Effector memory CD8-positive, alpha-beta T cell (primary cell): ENCODE data around the gene ANKFY1.

Source experiments
- ATAC-seq: fragments of 150-1000 bp; cut with Tn5 transposase; replicated peaks from 2 replicates; pipeline ENCODE4 v1.10.0; 2021; ENCODE audit warnings: mild to moderate bottlenecking, moderate library complexity
- DNase-seq, 3 experiments: peaks; one replicate each; pipeline ENCODE4 v3.0.0; 2021
- H3K27ac Mint-ChIP-seq, 2 donors: one replicate each; pipeline ENCODE4 v1.8.0; 2022; ENCODE audit warnings: mild to moderate bottlenecking in 2 of 2, mixed read lengths in 2 of 2, moderate library complexity in 2 of 2
- H3K27me3 Mint-ChIP-seq, 2 donors: one replicate each; pipeline ENCODE4 v1.8.0; 2022; ENCODE audit warnings: mixed read lengths in 2 of 2
- H3K36me3 Mint-ChIP-seq: one replicate; pipeline ENCODE4 v1.8.0; 2022; ENCODE audit warnings: mild to moderate bottlenecking, moderate library complexity, mixed read lengths; ENCODE audit not compliant: insufficient read depth
- H3K4me1 Mint-ChIP-seq, 2 donors: one replicate each; pipeline ENCODE4 v1.8.0; 2022; ENCODE audit warnings: low read depth in 2 of 2, mixed read lengths in 2 of 2
- H3K4me3 Mint-ChIP-seq, 2 donors: one replicate each; pipeline ENCODE4 v1.8.0; 2022; ENCODE audit warnings: mild to moderate bottlenecking in 2 of 2, mixed read lengths in 2 of 2, moderate library complexity in 2 of 2
- H3K9me3 Mint-ChIP-seq, 2 donors: one replicate each; pipeline ENCODE4 v1.8.0; 2022; ENCODE audit warnings: mixed read lengths in 2 of 2
- total RNA-seq, 9 experiments: gene quantifications; one replicate each; lab custom pipeline; 2026; lab: John Stamatoyannopoulos, UW

ANKFY1 gene
- total RNA-seq, result 69.6 to 152 (median 83.8) reads per million in 9 experiments

GRCh38 chr17:4263282-4264215 lies at the start of gene ANKFY1:
TSS of gene ANKFY1 (minus strand) at chr17:4263979. CDS start at chr17:4263941, 38 bp downstream.
- DNase-seq (peak; percentile 98 to 99 (median 99)), ATAC-seq (peak; percentile 94)
- peak within 1 kb of the TSS; percentile 96 for H3K4me3 Mint-ChIP-seq
- peak within 1 kb of the TSS; percentile 93 to 95 for H3K27ac Mint-ChIP-seq
- peaks cover 16% of the 10 kb centered on the region for H3K36me3 Mint-ChIP-seq
- H3K27me3 Mint-ChIP-seq, result no peaks in the 10 kb centered on the region
- no peaks in the 10 kb centered on the region for H3K9me3 Mint-ChIP-seq
- peaks cover 27 to 31% of the 10 kb centered on the region in 2 donors for H3K4me1 Mint-ChIP-seq

GRCh38 chr17:4310354-4311060 lies 46.7 kb upstream of the ANKFY1 start:
- H3K4me1 Mint-ChIP-seq, result peaks cover 54 to 62% of the 10 kb centered on the region in 2 donors
- no peaks in the 10 kb centered on the region for H3K9me3 Mint-ChIP-seq
- peak overlapping the region; percentile 21 to 22 for H3K27ac Mint-ChIP-seq
- no peak for DNase-seq
- peaks cover 22% of the 10 kb centered on the region for H3K36me3 Mint-ChIP-seq
- ATAC-seq, result no peak
- no peaks in the 10 kb centered on the region for H3K27me3 Mint-ChIP-seq
- no peak overlapping the region for H3K4me3 Mint-ChIP-seq

GRCh38 chr17:4309897-4310296 lies 46.1 kb upstream of the ANKFY1 start:
- DNase-seq (no peak), ATAC-seq (no peak)
- Mint-ChIP-seq H3K27ac (peak overlapping the region; percentile 21 to 22), H3K4me3 (no peak overlapping the region), H3K4me1 (peaks cover 53 to 61% of the 10 kb centered on the region in 2 donors), H3K36me3 (peaks cover 28% of the 10 kb centered on the region), H3K9me3 (no peaks in the 10 kb centered on the region), H3K27me3 (no peaks in the 10 kb centered on the region)

GRCh38 chr17:4307179-4307930 lies 43.6 kb upstream of the ANKFY1 start:
- peak overlapping the region in 1 of 2 donors; percentile 10 for H3K4me3 Mint-ChIP-seq
- ATAC-seq (no peak), DNase-seq (no peak)
- H3K27me3 Mint-ChIP-seq, result no peaks in the 10 kb centered on the region
- H3K4me1 Mint-ChIP-seq, result peaks cover 32 to 43% of the 10 kb centered on the region in 2 donors
- peak overlapping the region; percentile 54 to 86 for H3K27ac Mint-ChIP-seq
- no peaks in the 10 kb centered on the region for H3K9me3 Mint-ChIP-seq
- peaks cover 39% of the 10 kb centered on the region for H3K36me3 Mint-ChIP-seq

- Mint-ChIP-seq H3K9me3 (no peaks in the 10 kb centered on the region), H3K4me1 (peaks cover 22 to 29% of the 10 kb centered on the region in 2 donors), H3K27me3 (no peaks in the 10 kb centered on the region), H3K27ac (peak overlapping the region in 1 of 2 donors; percentile 51), H3K4me3 (no peak overlapping the region), H3K36me3 (peaks cover 54% of the 10 kb centered on the region)
- no peak for DNase-seq
- ATAC-seq, result no peak
These were observed 41.4 kb upstream of the ANKFY1 start for GRCh38 chr17:4305224-4305623.

GRCh38 chr17:4304417-4305027 lies 40.7 kb upstream of the ANKFY1 start:
- DNase-seq, result peak; percentile 55 to 66 (median 57)
- Mint-ChIP-seq H3K27me3 (no peaks in the 10 kb centered on the region), H3K4me1 (peaks cover 15 to 22% of the 10 kb centered on the region in 2 donors), H3K27ac (no peak overlapping the region), H3K4me3 (no peak overlapping the region), H3K9me3 (no peaks in the 10 kb centered on the region), H3K36me3 (peaks cover 58% of the 10 kb centered on the region)
- ATAC-seq, result peak; percentile 93

GRCh38 chr17:4301066-4301465 lies 37.3 kb upstream of the ANKFY1 start:
- H3K36me3 Mint-ChIP-seq, result peaks cover 60% of the 10 kb centered on the region
- H3K27me3 Mint-ChIP-seq, result no peaks in the 10 kb centered on the region
- ATAC-seq, result no peak
- H3K4me1 Mint-ChIP-seq, result peaks cover 12 to 26% of the 10 kb centered on the region in 2 donors
- DNase-seq, result no peak
- H3K4me3 Mint-ChIP-seq, result no peak overlapping the region
- no peak overlapping the region for H3K27ac Mint-ChIP-seq
- H3K9me3 Mint-ChIP-seq, result no peaks in the 10 kb centered on the region

- ATAC-seq, result no peak
- H3K27me3 Mint-ChIP-seq, result no peaks in the 10 kb centered on the region
- peaks cover 16 to 40% of the 10 kb centered on the region in 2 donors for H3K4me1 Mint-ChIP-seq
- peaks cover 57% of the 10 kb centered on the region for H3K36me3 Mint-ChIP-seq
- peak overlapping the region in 1 of 2 donors; percentile 9 for H3K27ac Mint-ChIP-seq
- no peak for DNase-seq
- no peak overlapping the region for H3K4me3 Mint-ChIP-seq
- H3K9me3 Mint-ChIP-seq, result no peaks in the 10 kb centered on the region
These were observed 33.6 kb upstream of the ANKFY1 start for GRCh38 chr17:4297351-4297750.

GRCh38 chr17:4295686-4296085 lies 31.9 kb upstream of the ANKFY1 start:
- Mint-ChIP-seq H3K27ac (peak overlapping the region; percentile 41 to 57), H3K9me3 (no peaks in the 10 kb centered on the region), H3K36me3 (peaks cover 54% of the 10 kb centered on the region), H3K27me3 (no peaks in the 10 kb centered on the region), H3K4me1 (peaks cover 14 to 41% of the 10 kb centered on the region in 2 donors), H3K4me3 (no peak overlapping the region)
- DNase-seq, result no peak
- no peak for ATAC-seq

GRCh38 chr17:4293572-4293971 lies 29.8 kb upstream of the ANKFY1 start:
- H3K36me3 Mint-ChIP-seq, result peaks cover 57% of the 10 kb centered on the region

GRCh38 chr17:4287710-4288109 lies 23.9 kb upstream of the ANKFY1 start:
- Mint-ChIP-seq H3K27ac (peak overlapping the region in 1 of 2 donors; percentile 67), H3K4me1 (peaks cover 2 to 5% of the 10 kb centered on the region in 2 donors), H3K27me3 (no peaks in the 10 kb centered on the region), H3K9me3 (no peaks in the 10 kb centered on the region), H3K36me3 (peaks cover 61% of the 10 kb centered on the region), H3K4me3 (no peak overlapping the region)
- DNase-seq, result no peak
- no peak for ATAC-seq

More at GRCh38 chr17:4293572-4293971, 29.8 kb upstream of the ANKFY1 start:
- DNase-seq, result no peak
- Mint-ChIP-seq H3K27me3 (no peaks in the 10 kb centered on the region), H3K4me3 (no peak overlapping the region), H3K9me3 (no peaks in the 10 kb centered on the region), H3K4me1 (peaks cover 14 to 35% of the 10 kb centered on the region in 2 donors), H3K27ac (peak overlapping the region in 1 of 2 donors; percentile 90)
- ATAC-seq, result no peak

GRCh38 chr17:4276514-4276913 lies 12.7 kb upstream of the ANKFY1 start:
- Mint-ChIP-seq H3K27me3 (no peaks in the 10 kb centered on the region), H3K27ac (peak overlapping the region; percentile 6 to 29), H3K4me1 (peaks cover 11 to 12% of the 10 kb centered on the region in 2 donors), H3K4me3 (no peak overlapping the region), H3K9me3 (no peaks in the 10 kb centered on the region), H3K36me3 (peaks cover 71% of the 10 kb centered on the region)
- DNase-seq (no peak), ATAC-seq (no peak)
